GM12878 (cell line): Measurements from ENCODE around the gene GPSM1. TPM values are rescaled to one million over a fixed set of nuclear protein-coding genes. Genes with fewer than 3 reads are reported as not detected.

Source experiments
- ATF3 ChIP-seq: IDR thresholded peaks from 2 replicates; pipeline ENCODE4 v1.6.1; 2011; ENCODE audit warnings: low read depth, mild to moderate bottlenecking, low read length, moderate library complexity, borderline replicate concordance; ENCODE audit errors: extremely low read depth
- BACH1 ChIP-seq: fragments of 450-650 bp; IDR thresholded peaks from 2 replicates; pipeline ENCODE4 v1.6.1; 2017; ENCODE audit warnings: mild to moderate bottlenecking, borderline replicate concordance
- BCL11A ChIP-seq: IDR thresholded peaks from 2 replicates; pipeline ENCODE4 v1.6.1; 2011; ENCODE audit warnings: low read depth, low read length
- BRCA1 ChIP-seq: IDR thresholded peaks from 2 replicates; pipeline ENCODE4 v1.6.1; 2011; ENCODE audit warnings: low read depth, low read length, improper control_type of control experiment
- CEBPB ChIP-seq, 2 experiments: fragments of 150-350 bp in 1 of 2; IDR thresholded peaks; 2 replicates each; pipeline ENCODE4 v1.6.1; 2012 to 2014; ENCODE audit warnings: low read depth in 2 of 2, low read length in 2 of 2, borderline replicate concordance in 1 of 2, inconsistent platforms in 1 of 2
- CHD1 ChIP-seq: IDR thresholded peaks from 2 replicates; pipeline ENCODE4 v1.6.1; 2012; ENCODE audit warnings: low read depth, low read length, improper control_type of control experiment
- E2F4 ChIP-seq: IDR thresholded peaks from 2 replicates; pipeline ENCODE4 v1.6.1; 2012; ENCODE audit warnings: low read depth, low read length, improper control_type of control experiment
- GATAD2B ChIP-seq: fragments of 450-650 bp; conservative IDR thresholded peaks from 2 replicates; pipeline ENCODE4 v1.6.1; 2017; ENCODE audit warnings: low read depth, mild to moderate bottlenecking, moderate library complexity
- IKZF2 ChIP-seq, 2 experiments: fragments of 450-650 bp; IDR thresholded peaks; 2 replicates each; pipeline ENCODE4 v1.6.1; 2017; ENCODE audit warnings: mild to moderate bottlenecking in 2 of 2, moderate library complexity in 2 of 2
- IRF4 ChIP-seq: IDR thresholded peaks from 2 replicates; pipeline ENCODE4 v1.6.1; 2011; ENCODE audit warnings: low read depth, low read length
- KAT2A ChIP-seq: conservative IDR thresholded peaks from 2 replicates; pipeline ENCODE4 v1.6.1; 2011; ENCODE audit warnings: low read depth, low read length; ENCODE audit not compliant: control insufficient read depth
- KDM1A ChIP-seq: fragments of 200-600 bp; sonication (generic); IDR thresholded peaks from 2 replicates; pipeline ENCODE4 v1.6.1; 2016; ENCODE audit warnings: borderline replicate concordance
- PAX5 ChIP-seq: IDR thresholded peaks from 2 replicates; pipeline ENCODE4 v1.6.1; 2011; ENCODE audit warnings: low read depth, low read length, borderline replicate concordance
- POLR2A ChIP-seq: IDR thresholded peaks from 2 replicates; pipeline ENCODE4 v1.6.1; 2011; ENCODE audit warnings: low read depth, mild to moderate bottlenecking, low read length
- POU2F2 ChIP-seq: IDR thresholded peaks from 3 replicates; pipeline ENCODE4 v1.6.1; 2011; ENCODE audit warnings: low read depth, mild to moderate bottlenecking, low read length, borderline replicate concordance
- RB1 ChIP-seq: fragments of 450-650 bp; formaldehyde crosslinking; IDR thresholded peaks from 2 replicates; pipeline ENCODE4 v1.6.1; 2017; ENCODE audit warnings: mild to moderate bottlenecking, borderline replicate concordance
- RELA ChIP-seq: fragments of 450-650 bp; IDR thresholded peaks from 2 replicates; pipeline ENCODE4 v1.8.0; 2014; ENCODE audit warnings: borderline replicate concordance; ENCODE audit not compliant: partially characterized antibody
- RUNX3 ChIP-seq: IDR thresholded peaks from 2 replicates; pipeline ENCODE4 v1.6.1; 2012; ENCODE audit warnings: low read length, inconsistent platforms
- SIX5 ChIP-seq: IDR thresholded peaks from 2 replicates; pipeline ENCODE4 v1.6.1; 2011; ENCODE audit warnings: mild to moderate bottlenecking, low read depth, low read length, moderate library complexity; ENCODE audit not compliant: severe bottlenecking
- ZBTB11 ChIP-seq: fragments of 450-650 bp; formaldehyde crosslinking; IDR thresholded peaks from 2 replicates; pipeline ENCODE4 v1.5.0; 2022; ENCODE audit warnings: mild to moderate bottlenecking, missing genetic modification characterization
- polyA plus RNA-seq, 11 experiments: library from polyadenylated mRNA; depleted of rRNA in 4 of 11; unstranded in 6 of 11; stranded (reverse) in 5 of 11; fragments of >200 nt; fragmentation: Nextera tagmentation in 4 of 11; fragmentation: Illumina TruSeq in 1 of 11; extraction: Ambion mirVana in 4 of 11; extraction: Trizol in 1 of 11; gene quantifications; 1 replicate in 1 of 11; 2 replicates in 10 of 11; pipeline versions ENCODE4 v1.2.1 to v1.2.3, GENCODE V29; 2011 to 2016; ENCODE audit warnings: inconsistent platforms in 2 of 11, missing spikeins in 2 of 11, low read depth in 1 of 11
- total RNA-seq, 4 experiments: library from RNA; depleted of rRNA in 3 of 4; stranded (reverse); fragments of >200 nt in 3 of 4; fragmentation: Illumina TruSeq in 1 of 4; extraction: Trizol in 1 of 4; gene quantifications; 2 replicates each; pipeline versions ENCODE4 v1.2.1 to v1.2.3, GENCODE V29; 2013 to 2021
- TF ChIP-seq, protein P1 (sequence below), 3 experiments: IDR thresholded peaks in 2 of 3; conservative IDR thresholded peaks in 1 of 3; 2 replicates each; pipeline ENCODE4 v1.5.1; 2011; ENCODE audit warnings: low read depth in 3 of 3, low read length in 3 of 3, mild to moderate bottlenecking in 3 of 3, control low read depth in 2 of 3, moderate library complexity in 2 of 3, inconsistent platforms in 1 of 3, mixed read lengths in 1 of 3; ENCODE audit not compliant: control insufficient read depth in 2 of 3, insufficient read depth in 1 of 3; ENCODE audit errors: extremely low read depth in 1 of 3
- TF ChIP-seq, protein P2 (sequence below): IDR thresholded peaks from 2 replicates; pipeline ENCODE4 v1.6.1; 2011; ENCODE audit warnings: borderline replicate concordance, low read depth, mild to moderate bottlenecking, moderate library complexity, mixed read lengths, low read length; ENCODE audit not compliant: insufficient read depth; ENCODE audit errors: extremely low read length

The GPSM1 gene
- total and polyA plus RNA-seq, 10 of the 15 experiments (the other 5 are each of a cell fraction or from before 2014, with no cell fraction given), result 0.04 to 0.10 (median 0.10) TPM; not detected in 7

- TF ChIP-seq E2F4 (no peak), BCL11A (no peak), BRCA1 (no peak), ZBTB11 (no peak), IKZF2 (IDR thresholded peaks at IDR 0.05) (no peak), SIX5 (peak; percentile 70), BACH1 (peak; percentile 74; the same call in 1 of the 2 replicates), CHD1 (no peak), POU2F2 (peak; percentile 53; the same call in 2 of the 3 replicates), RB1 (peak; percentile 68; the same call in 1 of the 2 replicates), RUNX3 (no peak), KAT2A (no peak), ATF3 (peak; percentile 19; the same call in 1 of the 2 replicates), GATAD2B (peak; percentile 96), IRF4 (no peak), RELA (peak; percentile 7), CEBPB (IDR thresholded peaks at IDR 0.05; ENCODE audit: borderline replicate concordance in 1 of 2, low read depth in 2 of 2, low read length in 2 of 2) (no peak), POLR2A (peak; percentile 88), KDM1A (no peak), PAX5 (peak; percentile 25; the same call in 1 of the 2 replicates)
- TF ChIP-seq, protein P1, sequence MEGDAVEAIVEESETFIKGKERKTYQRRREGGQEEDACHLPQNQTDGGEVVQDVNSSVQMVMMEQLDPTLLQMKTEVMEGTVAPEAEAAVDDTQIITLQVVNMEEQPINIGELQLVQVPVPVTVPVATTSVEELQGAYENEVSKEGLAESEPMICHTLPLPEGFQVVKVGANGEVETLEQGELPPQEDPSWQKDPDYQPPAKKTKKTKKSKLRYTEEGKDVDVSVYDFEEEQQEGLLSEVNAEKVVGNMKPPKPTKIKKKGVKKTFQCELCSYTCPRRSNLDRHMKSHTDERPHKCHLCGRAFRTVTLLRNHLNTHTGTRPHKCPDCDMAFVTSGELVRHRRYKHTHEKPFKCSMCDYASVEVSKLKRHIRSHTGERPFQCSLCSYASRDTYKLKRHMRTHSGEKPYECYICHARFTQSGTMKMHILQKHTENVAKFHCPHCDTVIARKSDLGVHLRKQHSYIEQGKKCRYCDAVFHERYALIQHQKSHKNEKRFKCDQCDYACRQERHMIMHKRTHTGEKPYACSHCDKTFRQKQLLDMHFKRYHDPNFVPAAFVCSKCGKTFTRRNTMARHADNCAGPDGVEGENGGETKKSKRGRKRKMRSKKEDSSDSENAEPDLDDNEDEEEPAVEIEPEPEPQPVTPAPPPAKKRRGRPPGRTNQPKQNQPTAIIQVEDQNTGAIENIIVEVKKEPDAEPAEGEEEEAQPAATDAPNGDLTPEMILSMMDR (IDR thresholded peaks at IDR 0.05 in 2 of 3, conservative IDR thresholded peaks at IDR 0.05 in 1 of 3; ENCODE audit: control insufficient read depth in 2 of 3, extremely low read depth in 1 of 3, insufficient read depth in 1 of 3, low read depth in 3 of 3, low read length in 3 of 3), result peak; percentile 90 to 98 (median 91)
- TF ChIP-seq, protein P2, sequence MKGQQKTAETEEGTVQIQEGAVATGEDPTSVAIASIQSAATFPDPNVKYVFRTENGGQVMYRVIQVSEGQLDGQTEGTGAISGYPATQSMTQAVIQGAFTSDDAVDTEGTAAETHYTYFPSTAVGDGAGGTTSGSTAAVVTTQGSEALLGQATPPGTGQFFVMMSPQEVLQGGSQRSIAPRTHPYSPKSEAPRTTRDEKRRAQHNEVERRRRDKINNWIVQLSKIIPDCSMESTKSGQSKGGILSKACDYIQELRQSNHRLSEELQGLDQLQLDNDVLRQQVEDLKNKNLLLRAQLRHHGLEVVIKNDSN, result no peak
Measured at GRCh38 chr9:136363106-136363948, 36.0 kb downstream of the GPSM1 start, which contains the start of gene DNLZ (continued).
